ENCODE results near the gene REM2.

REM2 gene

DNA sequence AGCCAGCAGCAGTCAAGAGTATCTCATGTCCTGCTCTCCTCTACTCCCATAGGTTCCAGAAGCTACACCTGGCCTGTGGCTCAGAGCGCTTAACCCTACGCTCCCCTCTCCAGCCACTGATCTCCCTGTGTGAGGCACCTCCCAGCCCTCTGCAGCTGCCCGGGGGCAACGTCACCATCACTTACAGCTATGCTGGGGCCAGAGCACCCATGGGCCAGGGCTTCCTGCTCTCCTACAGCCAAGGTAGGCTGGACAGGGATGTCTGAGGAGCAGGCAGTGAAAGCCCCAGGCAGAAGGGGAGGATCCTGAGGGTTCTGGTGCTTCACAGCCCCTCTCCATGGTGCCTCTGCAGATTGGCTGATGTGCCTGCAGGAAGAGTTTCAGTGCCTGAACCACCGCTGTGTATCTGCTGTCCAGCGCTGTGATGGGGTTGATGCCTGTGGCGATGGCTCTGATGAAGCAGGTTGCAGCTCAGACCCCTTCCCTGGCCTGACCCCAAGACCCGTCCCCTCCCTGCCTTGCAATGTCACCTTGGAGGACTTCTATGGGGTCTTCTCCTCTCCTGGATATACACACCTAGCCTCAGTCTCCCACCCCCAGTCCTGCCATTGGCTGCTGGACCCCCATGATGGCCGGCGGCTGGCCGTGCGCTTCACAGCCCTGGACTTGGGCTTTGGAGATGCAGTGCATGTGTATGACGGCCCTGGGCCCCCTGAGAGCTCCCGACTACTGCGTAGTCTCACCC lies 7.8 kb upstream of the REM2 start:
- no peak for DNase-seq

DNA sequence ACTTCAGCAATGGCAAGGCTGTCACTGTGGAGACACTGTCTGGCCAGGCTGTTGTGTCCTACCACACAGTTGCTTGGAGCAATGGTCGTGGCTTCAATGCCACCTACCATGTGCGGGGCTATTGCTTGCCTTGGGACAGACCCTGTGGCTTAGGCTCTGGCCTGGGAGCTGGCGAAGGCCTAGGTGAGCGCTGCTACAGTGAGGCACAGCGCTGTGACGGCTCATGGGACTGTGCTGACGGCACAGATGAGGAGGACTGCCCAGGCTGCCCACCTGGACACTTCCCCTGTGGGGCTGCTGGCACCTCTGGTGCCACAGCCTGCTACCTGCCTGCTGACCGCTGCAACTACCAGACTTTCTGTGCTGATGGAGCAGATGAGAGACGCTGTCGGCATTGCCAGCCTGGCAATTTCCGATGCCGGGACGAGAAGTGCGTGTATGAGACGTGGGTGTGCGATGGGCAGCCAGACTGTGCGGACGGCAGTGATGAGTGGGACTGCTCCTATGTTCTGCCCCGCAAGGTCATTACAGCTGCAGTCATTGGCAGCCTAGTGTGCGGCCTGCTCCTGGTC lies 7.2 kb upstream of the REM2 start:
- DNase-seq = no peak

DNA sequence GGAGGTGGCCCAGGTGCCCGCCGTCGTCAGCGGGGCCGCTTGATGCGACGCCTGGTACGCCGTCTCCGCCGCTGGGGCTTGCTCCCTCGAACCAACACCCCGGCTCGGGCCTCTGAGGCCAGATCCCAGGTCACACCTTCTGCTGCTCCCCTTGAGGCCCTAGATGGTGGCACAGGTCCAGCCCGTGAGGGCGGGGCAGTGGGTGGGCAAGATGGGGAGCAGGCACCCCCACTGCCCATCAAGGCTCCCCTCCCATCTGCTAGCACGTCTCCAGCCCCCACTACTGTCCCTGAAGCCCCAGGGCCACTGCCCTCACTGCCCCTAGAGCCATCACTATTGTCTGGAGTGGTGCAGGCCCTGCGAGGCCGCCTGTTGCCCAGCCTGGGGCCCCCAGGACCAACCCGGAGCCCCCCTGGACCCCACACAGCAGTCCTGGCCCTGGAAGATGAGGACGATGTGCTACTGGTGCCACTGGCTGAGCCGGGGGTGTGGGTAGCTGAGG lies 6.0 kb upstream of the REM2 start:
- no peak for DNase-seq

DNA sequence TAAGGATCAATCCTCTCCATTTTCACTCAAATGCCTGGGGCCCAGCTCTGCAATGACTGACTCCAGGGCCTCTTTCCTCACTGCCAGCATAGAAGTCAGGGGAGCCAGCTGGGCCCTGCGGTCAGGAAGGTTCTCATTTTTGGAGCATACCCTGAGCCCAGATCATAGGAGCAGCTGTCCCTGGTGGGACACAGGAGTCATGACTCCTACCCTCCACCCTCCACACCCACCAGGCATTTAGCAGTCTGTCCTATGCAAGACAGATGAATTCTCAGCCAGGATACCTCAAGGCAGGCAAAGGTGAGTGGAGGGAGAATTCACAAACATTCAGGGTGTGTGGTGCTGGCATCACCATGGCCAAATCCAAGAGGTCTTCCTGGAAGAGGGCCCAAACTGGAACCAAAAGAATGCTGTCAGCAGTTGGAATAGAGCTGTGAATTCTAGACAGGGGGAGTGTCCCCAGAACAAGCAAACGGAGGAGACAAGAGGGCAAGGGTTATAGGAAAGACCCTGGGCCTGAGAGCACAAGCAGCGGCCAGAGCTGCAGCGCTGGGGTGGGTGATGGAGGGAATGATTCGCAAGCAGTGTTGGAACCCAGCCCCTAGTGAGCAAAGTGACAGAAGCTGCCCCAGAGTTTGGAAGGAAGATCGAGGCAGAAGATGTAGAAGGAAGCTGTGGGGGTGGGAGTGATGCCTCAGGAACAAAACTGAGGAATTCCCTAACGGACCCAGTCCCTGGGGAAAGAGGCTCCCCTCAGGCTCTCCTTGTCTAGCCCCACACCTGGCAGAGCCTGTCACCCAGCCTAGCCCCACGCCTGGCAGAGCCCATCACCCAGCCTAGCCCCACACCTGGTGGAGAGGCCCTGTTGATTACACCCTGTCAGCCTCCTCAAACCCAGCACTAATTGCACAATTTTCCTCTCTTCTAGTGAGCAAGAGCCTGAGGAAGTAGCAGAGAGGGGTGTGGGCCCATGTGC lies 4.5 kb upstream of the REM2 start:
- DNase-seq = no peak

DNA sequence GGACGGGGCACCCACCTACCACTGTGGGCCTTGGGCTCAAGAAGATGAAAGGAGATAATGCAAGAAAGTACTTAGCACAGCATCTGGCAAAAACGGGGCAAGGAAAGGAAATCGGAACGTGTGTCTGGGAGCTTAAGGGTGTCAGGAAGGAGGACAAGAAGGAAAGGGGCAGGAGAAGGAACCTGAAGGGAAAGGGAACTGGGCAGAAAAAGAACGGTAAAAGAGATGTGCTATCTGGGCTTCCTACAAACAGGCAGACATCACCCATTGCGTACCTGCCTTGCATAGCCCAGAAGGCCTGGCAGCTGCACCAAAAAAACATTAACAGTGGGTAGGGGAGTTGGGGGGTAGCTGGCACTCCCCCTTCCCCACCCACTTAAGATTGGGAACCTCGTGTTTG lies 958 bp upstream of the REM2 start:
- no peak for DNase-seq

DNA sequence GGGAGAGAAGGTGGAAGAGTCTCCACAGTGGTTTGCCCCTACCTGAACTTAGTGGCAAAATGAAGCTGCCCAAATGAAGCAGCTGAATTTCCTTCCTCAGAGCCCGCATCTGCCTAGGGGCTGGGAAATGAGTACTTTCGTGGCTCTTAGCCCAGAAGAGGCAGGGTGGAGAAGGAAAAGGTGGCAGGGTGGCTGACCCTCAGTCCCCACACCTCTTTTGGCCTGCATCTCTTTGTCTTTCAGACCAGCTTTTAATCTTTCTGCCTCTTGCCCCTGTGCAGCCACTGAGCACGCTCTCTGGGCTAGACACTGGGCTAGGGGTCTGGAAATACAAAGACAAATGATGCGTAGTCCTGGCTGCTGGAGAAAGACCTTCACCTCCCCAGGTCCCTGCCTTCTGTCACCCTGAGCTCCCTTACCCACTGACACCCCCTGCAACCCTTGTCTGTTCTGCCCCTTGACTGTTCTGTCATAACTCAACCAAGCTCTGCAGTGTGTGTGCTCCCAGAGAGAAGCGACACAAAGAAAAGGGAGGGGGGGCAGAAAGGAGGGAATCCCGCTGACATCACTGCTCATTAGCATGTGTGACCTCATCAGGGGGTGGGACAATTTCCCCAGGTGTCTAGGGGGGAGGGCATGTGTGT lies 371 bp upstream of the REM2 start:
- peak; percentile 20 for DNase-seq

DNA sequence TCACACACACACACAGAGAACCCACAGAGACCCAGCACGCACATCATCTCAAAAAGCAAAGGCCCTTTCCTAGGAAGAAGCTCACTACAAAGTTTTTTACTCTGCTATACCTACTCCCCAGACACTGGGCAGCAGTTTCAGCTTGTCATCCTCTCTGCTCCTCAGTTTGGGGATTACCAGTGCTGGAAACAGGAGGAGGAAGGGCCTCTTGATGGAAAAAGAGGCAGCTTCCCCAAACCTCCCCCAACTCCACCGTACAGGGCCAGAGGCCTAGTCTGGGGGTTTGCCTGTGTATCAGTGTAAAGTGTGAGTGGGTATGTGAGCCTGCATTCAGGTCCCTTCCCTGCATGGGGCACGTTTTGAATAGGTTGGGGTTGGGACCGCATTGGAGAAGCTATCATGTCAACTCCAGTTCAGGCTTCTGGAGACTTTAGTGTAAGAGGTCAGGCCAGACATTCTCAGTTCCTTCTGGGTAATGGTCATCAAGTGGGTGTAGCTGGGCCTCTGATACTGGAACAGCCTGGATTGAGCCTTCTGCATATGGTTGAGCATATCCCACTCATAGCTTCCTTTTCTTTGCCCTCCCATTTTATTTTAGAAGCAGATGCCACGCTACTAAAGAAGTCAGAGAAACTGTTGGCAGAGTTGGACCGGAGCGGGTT lies 1.2 kb downstream of the REM2 start:
- no peak for DNase-seq

DNA sequence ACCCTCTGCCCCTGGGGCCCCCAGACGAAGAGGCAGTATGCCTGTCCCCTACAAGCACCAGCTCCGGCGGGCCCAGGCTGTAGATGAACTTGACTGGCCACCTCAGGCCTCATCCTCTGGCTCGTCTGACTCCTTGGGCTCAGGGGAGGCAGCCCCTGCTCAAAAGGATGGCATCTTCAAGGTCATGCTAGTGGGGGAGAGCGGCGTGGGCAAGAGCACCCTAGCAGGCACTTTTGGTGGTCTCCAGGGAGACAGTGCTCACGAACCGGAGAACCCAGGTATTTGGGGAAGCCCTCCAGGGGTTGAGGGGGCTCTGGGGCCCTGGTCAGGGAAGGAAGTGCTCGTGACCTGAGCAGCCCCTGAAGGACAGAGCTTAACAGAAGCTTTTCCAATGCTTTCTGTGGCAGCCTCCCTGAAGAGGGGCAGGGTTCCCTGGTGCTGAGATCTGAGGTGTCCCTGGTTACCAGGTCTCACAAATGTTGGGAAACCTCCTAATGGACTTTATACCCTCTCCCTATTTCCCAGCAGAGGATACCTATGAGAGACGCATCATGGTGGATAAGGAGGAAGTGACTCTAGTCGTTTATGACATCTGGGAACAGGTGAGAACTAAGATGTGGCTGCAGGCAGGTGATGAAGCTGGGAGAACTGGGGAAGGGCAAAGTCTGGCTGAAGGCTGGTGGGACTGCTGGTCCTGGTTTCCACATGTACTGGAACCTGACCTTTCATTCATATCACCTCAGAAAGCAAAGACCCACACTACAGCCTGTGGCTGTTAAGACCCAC lies 1.9 kb downstream of the REM2 start:
- DNase-seq = no peak

DNA sequence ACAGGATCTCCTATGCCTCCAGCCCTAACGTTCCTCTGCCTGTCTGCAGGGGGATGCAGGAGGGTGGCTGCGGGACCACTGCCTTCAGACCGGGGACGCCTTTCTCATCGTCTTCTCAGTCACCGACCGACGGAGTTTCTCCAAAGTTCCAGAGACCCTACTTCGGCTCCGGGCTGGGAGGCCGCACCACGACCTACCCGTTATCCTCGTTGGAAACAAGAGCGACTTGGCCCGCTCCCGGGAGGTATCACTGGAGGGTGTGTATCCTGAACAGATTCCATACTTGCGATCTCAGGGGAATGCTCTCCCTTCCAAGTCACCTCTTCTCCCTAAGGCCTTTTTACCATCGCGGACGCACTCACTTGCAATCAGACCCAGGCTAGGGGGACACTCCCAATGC lies 3.0 kb downstream of the REM2 start:
- no peak for DNase-seq

DNA sequence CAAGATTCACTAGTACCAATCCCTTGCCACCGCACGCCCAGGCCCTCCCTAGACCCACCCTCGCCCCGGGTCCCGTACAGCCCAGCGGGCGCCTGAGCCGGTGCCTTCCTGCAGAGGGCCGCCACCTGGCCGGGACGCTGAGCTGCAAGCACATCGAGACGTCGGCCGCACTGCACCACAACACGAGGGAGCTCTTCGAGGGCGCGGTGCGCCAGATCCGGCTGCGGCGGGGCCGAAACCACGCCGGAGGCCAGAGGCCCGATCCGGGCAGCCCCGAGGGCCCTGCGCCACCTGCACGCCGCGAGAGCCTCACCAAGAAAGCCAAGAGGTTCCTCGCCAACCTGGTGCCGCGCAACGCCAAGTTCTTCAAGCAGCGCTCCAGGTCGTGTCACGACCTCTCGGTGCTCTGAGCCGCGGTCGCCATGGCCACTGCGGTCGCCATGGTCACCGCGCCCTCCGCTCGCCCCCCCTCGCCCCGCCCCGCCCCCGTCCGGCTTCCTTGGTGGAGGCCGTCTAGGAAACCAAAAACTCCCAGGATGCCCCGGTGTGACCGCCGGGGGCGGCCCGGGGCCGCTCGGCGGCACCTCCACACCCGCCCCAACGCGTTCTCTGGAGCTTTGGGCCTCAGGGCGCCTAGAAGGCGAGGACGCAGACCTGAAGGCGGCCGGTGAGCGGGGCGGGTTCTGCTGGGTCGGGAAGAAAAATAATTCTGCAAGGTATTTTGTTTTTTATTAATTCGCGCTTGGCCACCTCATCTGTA lies 3.7 kb downstream of the REM2 start:
- peak; percentile 45 for DNase-seq

DNA sequence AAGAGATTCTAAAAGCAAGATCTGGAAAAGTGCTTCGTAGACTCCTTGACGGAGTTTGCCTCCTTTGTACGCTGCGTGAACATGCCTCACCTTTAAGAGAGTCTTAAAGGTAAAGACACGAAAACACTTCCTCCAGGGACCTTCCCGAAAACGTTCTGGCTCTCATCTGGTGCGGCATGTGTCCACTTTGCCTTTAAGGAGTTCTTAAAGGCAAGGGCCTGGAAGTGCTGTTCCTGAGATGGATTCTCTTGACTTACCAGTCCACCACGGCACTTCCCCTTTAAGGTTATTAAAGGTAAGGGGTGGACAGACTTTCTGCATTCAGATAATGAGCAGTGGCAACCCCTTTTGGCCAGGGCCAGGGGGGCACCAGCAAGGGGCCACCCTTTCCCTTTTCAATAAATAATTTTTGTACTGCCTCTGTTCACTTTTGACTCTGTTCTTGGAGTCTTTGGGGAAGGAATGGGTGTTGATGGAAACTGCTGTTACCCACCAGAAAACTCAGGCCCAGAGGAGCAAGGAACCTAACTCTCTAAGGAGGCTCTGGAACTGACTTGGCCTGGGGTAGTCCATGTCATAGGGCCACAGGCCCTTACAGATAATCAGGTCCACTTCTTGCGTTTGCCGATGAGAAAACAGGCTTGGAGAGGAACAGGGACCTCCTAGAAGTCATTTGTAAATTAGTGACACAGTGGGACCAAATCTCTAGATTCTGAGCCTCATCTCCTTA lies 4.4 kb downstream of the REM2 start:
- DNase-seq = no peak

DNA sequence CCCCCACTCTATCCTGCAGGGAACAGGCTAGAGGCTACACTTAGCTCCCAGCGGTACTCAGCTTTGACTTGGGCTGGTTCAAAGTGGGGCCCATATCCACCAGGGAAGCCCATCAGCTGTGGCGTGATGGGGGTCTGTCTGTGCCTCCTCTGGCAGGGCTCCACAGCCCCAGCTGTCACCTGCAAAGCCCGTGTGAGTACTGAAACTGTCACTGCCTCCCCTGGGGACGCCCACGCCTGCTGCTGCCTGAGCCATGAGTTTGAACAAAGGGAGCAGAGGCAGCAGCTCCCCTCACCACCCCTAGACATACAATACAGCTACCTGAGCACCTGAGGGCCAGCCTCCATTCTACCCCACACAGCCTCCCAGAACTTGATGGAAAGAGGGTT lies 5.0 kb downstream of the REM2 start:
- DNase-seq = peak; percentile 6

DNA sequence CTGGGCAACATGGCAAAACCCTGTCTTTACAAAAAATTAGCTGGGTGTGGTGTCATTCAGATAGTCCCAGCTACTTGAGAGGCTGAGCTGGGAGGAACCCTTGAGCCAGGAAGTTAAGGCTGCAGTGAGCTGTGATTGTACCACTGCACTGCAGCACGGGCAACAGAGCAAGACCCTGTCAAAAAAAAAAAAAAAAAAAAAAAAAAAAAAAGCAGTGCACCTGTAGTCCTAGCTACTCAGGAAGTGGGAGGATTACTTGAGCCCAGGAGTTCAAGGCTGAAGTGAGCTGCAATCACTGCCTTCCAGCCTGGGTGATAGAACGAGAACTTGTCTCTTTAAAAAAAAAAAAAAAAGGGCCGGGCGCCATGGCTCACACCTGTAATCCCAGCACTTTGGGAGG lies 5.6 kb downstream of the REM2 start:
- DNase-seq = no peak

DNA sequence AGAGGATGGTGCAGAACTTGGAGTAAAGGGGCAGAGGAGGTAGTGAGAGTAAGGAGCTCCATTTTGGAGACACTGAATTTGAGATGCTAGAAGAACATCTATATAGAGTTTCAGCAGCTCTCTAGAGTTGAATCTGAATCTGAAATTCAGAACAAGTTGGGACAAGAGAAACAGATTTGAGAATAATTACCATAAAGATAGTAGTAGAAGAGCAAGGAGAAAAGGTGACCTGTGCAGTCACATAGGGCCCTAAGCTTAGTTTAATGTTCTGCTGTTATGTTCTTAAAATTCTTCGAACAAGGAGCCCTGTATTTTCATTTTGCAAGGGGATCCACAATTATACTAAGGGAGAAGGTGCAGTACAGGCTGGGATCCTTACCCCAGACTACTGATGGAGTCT lies 7.4 kb downstream of the REM2 start:
- DNase-seq = no peak

DNA sequence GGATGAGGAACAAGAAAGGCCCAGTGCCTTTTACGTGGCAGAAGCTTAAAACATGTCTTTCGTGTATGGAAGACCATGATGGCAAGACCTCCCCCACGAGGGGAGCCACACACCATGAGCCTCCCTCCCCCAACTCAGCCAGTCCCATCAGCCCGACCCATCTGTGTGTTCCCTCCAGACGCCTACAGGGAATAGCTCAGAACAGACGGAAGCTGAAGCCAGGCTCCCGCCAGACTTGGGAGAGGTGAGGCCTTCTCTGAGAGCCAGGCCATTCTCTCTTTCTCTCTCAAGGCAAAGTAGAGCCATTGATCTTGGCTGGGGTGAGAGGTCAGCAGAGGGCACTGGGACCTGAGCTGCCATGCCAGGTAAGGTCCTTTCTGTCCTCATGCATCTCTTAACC lies 9.5 kb downstream of the REM2 start:
- DNase-seq = no peak

DNA sequence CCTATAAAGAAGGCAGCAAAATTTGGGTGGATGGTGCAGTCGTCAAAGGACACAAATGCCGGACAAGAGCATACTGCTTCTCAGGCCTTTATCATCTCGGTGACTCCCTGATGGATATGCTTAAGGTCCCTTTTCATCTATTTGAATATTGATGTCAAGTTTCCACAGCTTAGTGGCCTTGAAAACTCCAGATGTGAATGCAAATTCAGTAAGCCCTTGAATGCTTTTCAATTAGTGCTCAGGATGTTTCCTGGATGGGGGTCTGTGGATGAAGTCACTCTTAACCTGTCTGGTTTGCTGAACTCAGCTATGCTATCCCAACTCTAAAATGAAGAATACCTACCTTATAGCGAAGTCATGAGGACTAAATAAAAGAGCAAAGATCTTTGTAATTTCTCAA lies 10.7 kb downstream of the REM2 start:
- no peak for DNase-seq

DNA sequence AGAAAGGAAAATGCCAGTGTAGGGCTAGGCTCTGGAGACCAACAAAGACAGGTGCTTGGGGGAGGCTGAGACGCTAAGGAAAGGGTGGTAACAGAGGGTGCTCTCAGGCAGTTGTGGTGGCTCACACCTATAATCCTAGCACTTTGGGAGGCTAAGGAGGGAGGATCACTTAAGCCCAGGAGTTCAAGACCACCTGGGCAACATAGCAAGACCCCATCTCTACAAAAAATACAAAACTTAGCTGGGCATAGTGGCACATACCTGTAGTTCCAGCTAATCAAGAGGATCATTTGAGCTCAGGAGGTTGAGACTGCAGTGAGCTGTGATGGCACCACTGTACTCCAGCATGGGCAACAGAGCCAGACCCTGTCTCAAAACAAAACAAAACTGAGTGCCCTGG lies 12.4 kb downstream of the REM2 start:
- DNase-seq = no peak

DNA sequence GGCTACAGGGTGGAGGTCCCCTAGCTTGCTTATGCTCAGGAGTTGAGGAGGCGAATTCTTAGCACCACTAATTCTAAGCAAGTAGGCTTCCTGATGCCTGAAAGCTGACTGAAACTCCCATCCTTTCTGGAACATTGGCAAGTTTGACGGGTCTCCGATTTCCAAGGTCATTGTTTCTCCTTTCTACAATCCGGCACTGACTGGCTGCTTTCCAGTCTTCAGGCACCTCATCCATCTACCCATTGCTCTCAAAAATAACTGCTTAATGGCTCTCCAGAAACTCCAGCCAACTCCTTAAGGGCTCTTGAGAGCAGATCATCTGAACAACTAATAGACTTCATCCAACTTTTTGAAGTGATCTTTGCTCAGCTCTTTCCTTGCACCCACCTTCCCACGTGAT lies 13.3 kb downstream of the REM2 start:
- no peak for DNase-seq

DNA sequence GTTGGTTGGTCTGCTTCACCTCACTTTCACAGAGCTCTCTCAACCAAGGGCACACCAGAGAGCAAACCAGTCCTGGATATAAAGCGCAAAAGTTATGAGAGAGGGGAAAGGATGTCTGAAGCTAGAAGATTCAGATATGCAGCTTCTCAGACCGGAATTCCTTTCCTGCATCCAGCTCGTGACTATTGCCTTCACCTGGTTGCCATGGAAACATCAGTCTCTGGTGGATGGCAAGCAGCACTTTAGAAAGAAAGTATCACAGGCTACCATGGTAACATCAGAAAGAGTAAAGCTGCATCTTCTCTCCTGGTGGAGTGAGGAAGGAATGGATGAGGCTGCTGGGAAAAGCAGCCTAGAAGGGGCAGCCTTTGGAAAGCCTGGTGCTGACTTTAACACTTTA lies 13.7 kb downstream of the REM2 start:
- DNase-seq = no peak

DNA sequence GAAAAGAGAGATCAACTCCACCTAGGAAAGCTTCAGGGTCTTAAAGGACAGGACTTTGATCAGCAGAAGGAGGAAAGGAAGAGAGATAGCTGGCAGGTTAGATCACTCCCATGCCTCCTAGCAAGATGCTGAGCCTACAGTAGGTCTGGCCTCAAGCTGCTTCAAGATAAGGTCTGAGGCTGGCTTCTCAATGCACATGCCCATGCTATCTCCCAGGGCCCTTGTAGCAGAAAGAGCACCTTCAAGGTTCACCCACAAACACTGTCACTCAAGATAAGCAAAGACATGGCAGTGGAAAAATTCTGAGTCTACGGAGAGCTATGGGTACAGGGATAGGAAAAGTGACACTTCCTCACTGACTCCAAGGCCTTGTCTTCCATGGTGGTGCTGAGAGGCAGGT lies 14.3 kb downstream of the REM2 start:
- no peak for DNase-seq
